DMS 273 (cell line): ENCODE measurements around the gene GPC3.

Experiments used
- DNase-seq: peaks from one replicate; lab custom pipeline; 2025; ENCODE audit not compliant: unreplicated experiment; lab: John Stamatoyannopoulos, UW

GPC3 gene

GRCh38 chrX:133852837-133853356 is 132.5 kb downstream of the GPC3 start:
- peak; percentile 14 for DNase-seq

GRCh38 chrX:133852401-133852800 is 133.0 kb downstream of the GPC3 start:
- DNase-seq: no peak

- DNase-seq: no peak
Measured at GRCh38 chrX:133850399-133850798, 135.0 kb downstream of the GPC3 start.

GRCh38 chrX:133849676-133850075 is 135.7 kb downstream of the GPC3 start:
- DNase-seq: no peak

GRCh38 chrX:133847340-133847994 is 137.9 kb downstream of the GPC3 start:
- no peak for DNase-seq

- DNase-seq: no peak
Measured at GRCh38 chrX:133846311-133846710, 139.1 kb downstream of the GPC3 start.

- DNase-seq: no peak
Measured at GRCh38 chrX:133840415-133840814, 145.0 kb downstream of the GPC3 start.

GRCh38 chrX:133838761-133839676 is 146.4 kb downstream of the GPC3 start:
- DNase-seq: peak; percentile 85

GRCh38 chrX:133837091-133837490 is 148.3 kb downstream of the GPC3 start:
- no peak for DNase-seq

GRCh38 chrX:133836561-133836960 is 148.8 kb downstream of the GPC3 start:
- DNase-seq: no peak

- no peak for DNase-seq
Measured at GRCh38 chrX:133834771-133835170, 150.6 kb downstream of the GPC3 start.

- no peak for DNase-seq
Measured at GRCh38 chrX:133819546-133819945, 165.8 kb downstream of the GPC3 start.

- no peak for DNase-seq
Measured at GRCh38 chrX:133818019-133818418, 167.4 kb downstream of the GPC3 start.

GRCh38 chrX:133815496-133815895 is 169.9 kb downstream of the GPC3 start:
- DNase-seq: no peak

GRCh38 chrX:133813971-133814370 is 171.4 kb downstream of the GPC3 start:
- no peak for DNase-seq

- DNase-seq: no peak
Measured at GRCh38 chrX:133812402-133812801, 173.0 kb downstream of the GPC3 start.

- no peak for DNase-seq
Measured at GRCh38 chrX:133810925-133811324, 174.5 kb downstream of the GPC3 start.

GRCh38 chrX:133804072-133804471 is 181.3 kb downstream of the GPC3 start:
- DNase-seq: no peak

- no peak for DNase-seq
Measured at GRCh38 chrX:133796282-133796681, 189.1 kb downstream of the GPC3 start.

- no peak for DNase-seq
Measured at GRCh38 chrX:133794126-133794525, 191.3 kb downstream of the GPC3 start.

- DNase-seq: no peak
Measured at GRCh38 chrX:133793626-133794025, 191.8 kb downstream of the GPC3 start.
